Naive thymus-derived CD8-positive, alpha-beta T cell (primary cell): ENCODE measurements around the gene SPIN2B. TPM values are rescaled to one million over a fixed set of nuclear protein-coding genes. Genes with fewer than 3 reads are reported as not detected.
"Not testable (repeated sequence)": the region's sequence is repeated elsewhere in the genome, so short reads cannot be mapped to it uniquely, and the experiment has no call there.

Experiments
- ATAC-seq, 2 donors: fragments of 150-1000 bp; cut with Tn5 transposase in 1 of 2; sonication (Bioruptor Pico), chemical (Tn5 transposase) in 1 of 2; 1 replicate in 1 of 2; 2 replicates in 1 of 2; pipeline ENCODE4 v1.10.0; 2021; ENCODE audit warnings: mild to moderate bottlenecking in 2 of 2, moderate library complexity in 2 of 2
- POLR2A ChIA-PET: fragments of 350-600 bp; sonication (Branson Sonifier 250); formaldehyde crosslinking; loops from one replicate; lab custom pipeline; 2021; ENCODE audit warnings: antibody characterized with exemption; lab: Charles Lee
- DNase-seq, 10 donors: peaks; one replicate each; pipeline versions ENCODE4 v3.0.0 to v3.0.0-alpha.2; 2020 to 2022
- H3K27ac Mint-ChIP-seq, 10 donors: one replicate each; pipeline ENCODE4 v1.8.0; 2020 to 2022; ENCODE audit warnings: mild to moderate bottlenecking in 10 of 10, mixed read lengths in 10 of 10, moderate library complexity in 4 of 10, inconsistent platforms in 1 of 10
- H3K27me3 Mint-ChIP-seq, 5 donors: one replicate each; pipeline ENCODE4 v1.8.0; 2021 to 2022; ENCODE audit warnings: mixed read lengths in 5 of 5
- H3K36me3 Mint-ChIP-seq, 3 donors: one replicate each; pipeline ENCODE4 v1.8.0; 2020 to 2022; ENCODE audit warnings: mixed read lengths in 3 of 3, mild to moderate bottlenecking in 2 of 3, inconsistent platforms in 1 of 3
- H3K4me1 Mint-ChIP-seq, 4 donors: one replicate each; pipeline ENCODE4 v1.8.0; 2021 to 2022; ENCODE audit warnings: mixed read lengths in 4 of 4
- H3K4me3 Mint-ChIP-seq, 10 donors: one replicate each; pipeline ENCODE4 v1.8.0; 2020 to 2022; ENCODE audit warnings: mild to moderate bottlenecking in 10 of 10, mixed read lengths in 10 of 10, moderate library complexity in 6 of 10, inconsistent platforms in 1 of 10
- H3K9me3 Mint-ChIP-seq, 9 donors: one replicate each; pipeline ENCODE4 v1.8.0; 2020 to 2022; ENCODE audit warnings: mixed read lengths in 9 of 9, mild to moderate bottlenecking in 3 of 9, inconsistent platforms in 1 of 9, moderate library complexity in 1 of 9
- polyA plus RNA-seq, 3 donors: library from polyadenylated mRNA; unstranded; fragments of 300-500 nt; fragmentation: Illumina TruSeq; gene quantifications; one replicate each; pipeline ENCODE4 v1.2.3, GENCODE V29; 2021
- total RNA-seq, 8 experiments: library from RNA in 2 of 8; stranded (reverse) in 2 of 8; gene quantifications; one replicate each; pipeline ENCODE4 v1.2.3 and lab custom pipeline; 2021 to 2026

The SPIN2B gene
- total RNA-seq: 10 to 100 TPM; 21.1 to 22.6 TPM
- polyA plus RNA-seq: 10 to 100 TPM; 18.0 to 23.0 (median 20.8) TPM
- 0.98 to 4.2 (median 2.3) reads per million in 6 experiments for total RNA-seq (lab: John Stamatoyannopoulos, UW)

GRCh38 chrX:57121162-57121755 is at the start of gene SPIN2B:
SPIN2B (minus strand) TSS chrX:57121548.
- POLR2A ChIA-PET: no interaction called here
- DNase-seq (peak; percentile 44 to 84 (median 70)), ATAC-seq (peak; percentile 98 to 100)
- H3K27ac Mint-ChIP-seq: peak within 1 kb of the TSS; percentile 86 to 96 (median 92)
- peak within 1 kb of the TSS; percentile 88 to 95 (median 93) for H3K4me3 Mint-ChIP-seq
- H3K36me3 Mint-ChIP-seq: peaks cover 0 to 12% (median 0%) of the 10 kb centered on the region in 3 donors
- peaks cover 5 to 21% (median 18%) of the 10 kb centered on the region in 4 donors for H3K4me1 Mint-ChIP-seq
- H3K27me3 Mint-ChIP-seq: no peaks in the 10 kb centered on the region
- H3K9me3 Mint-ChIP-seq: peaks cover 0 to 2% (median 0%) of the 10 kb centered on the region in 9 donors

DNA sequence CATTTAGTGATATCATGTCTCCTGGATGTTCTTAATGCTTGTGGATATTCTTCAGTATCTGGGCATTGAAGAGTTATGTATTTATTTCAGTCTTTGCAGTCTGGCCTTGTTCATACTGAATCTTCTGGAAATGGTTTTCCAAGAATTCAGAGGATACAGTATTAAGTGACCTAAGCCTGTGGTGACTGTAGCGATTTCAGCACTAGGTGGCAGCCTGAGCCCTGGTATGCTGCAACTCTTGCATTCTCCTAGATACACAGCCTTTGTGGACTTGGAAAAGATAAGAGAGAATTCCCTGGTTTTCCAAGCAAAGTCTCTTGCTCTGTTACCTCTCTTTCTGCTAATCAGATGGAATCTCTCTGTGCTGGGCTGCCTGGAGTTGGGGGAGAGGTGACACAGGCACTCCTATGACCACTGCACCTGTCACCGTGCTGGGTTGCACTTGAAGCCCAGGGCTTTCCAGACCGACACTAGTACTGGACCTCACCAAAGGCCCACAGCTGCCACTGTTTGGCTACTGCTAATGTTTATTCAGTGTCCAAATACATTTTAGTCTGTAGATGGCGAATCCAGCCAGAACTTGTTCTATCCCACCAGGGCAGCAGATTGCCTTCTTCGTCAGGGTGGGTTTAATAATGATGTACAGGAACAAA is 35.2 kb upstream of the SPIN2B start:
- peaks cover 0 to 2% (median 0%) of the 10 kb centered on the region in 4 donors for H3K4me1 Mint-ChIP-seq
- H3K27me3 Mint-ChIP-seq: no peaks in the 10 kb centered on the region
- no peak overlapping the region for H3K4me3 Mint-ChIP-seq
- POLR2A ChIA-PET: no interaction called here
- peaks cover 0 to 42% (median 9%) of the 10 kb centered on the region in 9 donors for H3K9me3 Mint-ChIP-seq
- no peak for DNase-seq
- no peak for ATAC-seq
- no peak overlapping the region for H3K27ac Mint-ChIP-seq
- peaks cover 12 to 27% (median 13%) of the 10 kb centered on the region in 3 donors for H3K36me3 Mint-ChIP-seq

DNA sequence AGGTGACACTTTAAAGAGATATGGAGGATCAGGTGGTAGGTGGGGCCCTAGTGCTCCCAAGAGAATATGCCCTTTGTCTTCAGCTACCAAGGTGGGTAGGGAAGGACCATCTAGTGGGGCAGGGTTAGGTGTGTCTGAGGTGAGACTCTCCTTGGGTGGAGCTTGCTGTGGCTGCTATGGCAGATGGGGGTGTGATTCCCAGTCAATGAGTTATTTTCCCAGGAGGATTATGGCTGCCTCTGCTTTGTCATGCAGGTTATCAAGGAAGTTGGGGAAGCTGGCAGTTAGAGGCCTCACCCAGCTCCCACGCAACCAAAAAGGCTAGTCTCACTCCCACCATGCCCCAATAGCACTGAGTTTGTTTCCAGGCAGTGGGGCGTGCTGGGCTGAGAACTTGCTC is 33.8 kb upstream of the SPIN2B start:
- H3K36me3 Mint-ChIP-seq: peaks cover 8 to 22% (median 13%) of the 10 kb centered on the region in 3 donors
- H3K9me3 Mint-ChIP-seq: peaks cover 0 to 40% (median 12%) of the 10 kb centered on the region in 9 donors
- POLR2A ChIA-PET: no interaction called here

DNA sequence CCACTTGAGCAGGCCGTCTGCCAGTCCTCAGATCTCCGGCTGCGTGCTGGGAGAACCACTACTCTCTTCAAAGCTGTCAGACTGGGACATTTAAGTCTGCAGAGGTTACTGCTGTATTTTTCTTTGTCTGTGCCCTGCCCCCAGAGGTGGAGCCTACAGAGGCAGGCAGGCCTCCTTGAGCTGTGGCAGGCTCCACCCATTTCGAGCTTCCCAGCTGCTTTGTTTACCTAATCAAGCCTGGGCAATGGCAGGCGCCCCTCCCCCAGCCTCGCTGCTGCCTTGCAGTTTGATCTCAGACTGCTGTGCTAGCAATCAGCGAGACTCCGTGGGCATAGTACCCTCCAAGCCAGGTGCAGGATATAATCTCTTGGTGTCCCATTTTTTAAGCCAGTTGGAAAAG is 30.9 kb upstream of the SPIN2B start:
- Mint-ChIP-seq H3K9me3 (peaks cover 0 to 51% (median 21%) of the 10 kb centered on the region in 9 donors), H3K36me3 (peaks cover 13 to 41% (median 17%) of the 10 kb centered on the region in 3 donors)
- H3K27ac Mint-ChIP-seq, DNase-seq, H3K4me1 Mint-ChIP-seq, H3K27me3 Mint-ChIP-seq, H3K4me3 Mint-ChIP-seq, ATAC-seq, POLR2A ChIA-PET: not testable (repeated sequence)

More for the DNA sequence above, 33.8 kb upstream of the SPIN2B start:
- DNase-seq: no peak
- no peak overlapping the region for H3K27ac Mint-ChIP-seq
- no peaks in the 10 kb centered on the region for H3K27me3 Mint-ChIP-seq
- peaks cover 0 to 2% (median 0%) of the 10 kb centered on the region in 4 donors for H3K4me1 Mint-ChIP-seq
- ATAC-seq: no peak
- H3K4me3 Mint-ChIP-seq: no peak overlapping the region

DNA sequence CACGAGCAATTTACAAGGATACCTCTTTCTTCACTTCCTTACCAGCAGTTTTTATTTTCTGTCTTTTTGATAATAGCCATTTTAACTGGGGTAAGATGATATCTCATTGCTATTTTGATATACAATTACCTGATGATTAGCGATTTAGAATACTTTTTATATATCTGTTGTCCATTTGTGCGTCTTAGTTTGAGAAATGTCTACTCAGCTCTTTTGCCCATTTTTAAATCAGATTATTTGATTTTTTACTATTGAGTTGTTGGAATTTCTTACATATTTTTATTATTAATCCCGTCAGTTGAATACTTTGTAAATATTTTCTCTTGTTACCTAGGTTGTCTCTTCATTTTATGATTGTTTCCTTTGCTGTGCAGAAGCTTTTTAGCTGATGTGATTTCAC is 17.3 kb upstream of the SPIN2B start:
- H3K27ac Mint-ChIP-seq: no peak overlapping the region
- no peaks in the 10 kb centered on the region for H3K9me3 Mint-ChIP-seq
- no peaks in the 10 kb centered on the region for H3K27me3 Mint-ChIP-seq
- DNase-seq: no peak
- no peak overlapping the region for H3K4me3 Mint-ChIP-seq
- no peaks in the 10 kb centered on the region for H3K36me3 Mint-ChIP-seq
- POLR2A ChIA-PET: no interaction called here
- H3K4me1 Mint-ChIP-seq: peaks cover 2 to 10% (median 5%) of the 10 kb centered on the region in 4 donors
- ATAC-seq: no peak

- POLR2A ChIA-PET: no interaction called here
- H3K4me3 Mint-ChIP-seq: no peak overlapping the region
- H3K27me3 Mint-ChIP-seq: no peaks in the 10 kb centered on the region
- H3K4me1 Mint-ChIP-seq: peaks cover 2 to 8% (median 5%) of the 10 kb centered on the region in 4 donors
- DNase-seq: no peak
- ATAC-seq: no peak
- H3K9me3 Mint-ChIP-seq: no peaks in the 10 kb centered on the region
- H3K36me3 Mint-ChIP-seq: peaks cover 0 to 3% (median 3%) of the 10 kb centered on the region in 3 donors
- H3K27ac Mint-ChIP-seq: no peak overlapping the region
Observed at GRCh38 chrX:57137501-57137900, 16.2 kb upstream of the SPIN2B start.

GRCh38 chrX:57137073-57137472 is 15.7 kb upstream of the SPIN2B start, which contains the start of gene SPIN2A:
SPIN2A (minus strand) TSS chrX:57137397; CDS start chrX:57136597, 800 bp downstream.
- H3K4me3 Mint-ChIP-seq, H3K4me1 Mint-ChIP-seq, H3K27ac Mint-ChIP-seq, POLR2A ChIA-PET, H3K9me3 Mint-ChIP-seq, DNase-seq, H3K36me3 Mint-ChIP-seq, H3K27me3 Mint-ChIP-seq, ATAC-seq: not testable (repeated sequence)

- not testable (repeated sequence) for H3K9me3 Mint-ChIP-seq, H3K27me3 Mint-ChIP-seq
Observed at GRCh38 chrX:57136589-57136988, 15.2 kb upstream of the SPIN2B start.

DNA sequence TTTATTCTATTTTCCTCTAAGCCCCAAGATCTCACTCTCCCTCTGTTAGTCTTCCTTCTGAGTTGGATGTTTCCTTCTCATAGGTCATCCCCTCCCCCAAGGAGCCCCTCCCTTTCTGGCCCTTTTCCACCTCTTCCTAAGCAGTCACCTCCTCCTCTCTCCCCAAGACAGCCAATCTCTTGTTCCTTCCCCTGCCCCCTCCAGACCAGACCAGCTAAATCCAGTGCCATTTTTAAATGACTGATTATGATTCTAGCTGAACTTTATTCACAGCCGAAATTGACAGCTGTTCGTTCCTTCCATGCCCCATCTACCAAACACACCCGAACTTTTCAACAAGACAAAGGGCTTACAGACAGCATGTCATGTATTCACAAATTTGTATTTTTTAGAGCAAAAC is 13.9 kb upstream of the SPIN2B start:
- Mint-ChIP-seq H3K27ac (peak overlapping the region in 1 of 10 donors; percentile 42), H3K4me1 (no peaks in the 10 kb centered on the region), H3K27me3 (no peaks in the 10 kb centered on the region), H3K36me3 (peaks cover 0 to 5% (median 4%) of the 10 kb centered on the region in 3 donors), H3K9me3 (no peaks in the 10 kb centered on the region), H3K4me3 (no peak overlapping the region)
- DNase-seq: no peak
- POLR2A ChIA-PET: no interaction called here
- no peak for ATAC-seq

More at GRCh38 chrX:57136589-57136988, 15.2 kb upstream of the SPIN2B start:
- H3K4me3 Mint-ChIP-seq, ATAC-seq, H3K36me3 Mint-ChIP-seq, DNase-seq, POLR2A ChIA-PET, H3K27ac Mint-ChIP-seq, H3K4me1 Mint-ChIP-seq: not testable (repeated sequence)

DNA sequence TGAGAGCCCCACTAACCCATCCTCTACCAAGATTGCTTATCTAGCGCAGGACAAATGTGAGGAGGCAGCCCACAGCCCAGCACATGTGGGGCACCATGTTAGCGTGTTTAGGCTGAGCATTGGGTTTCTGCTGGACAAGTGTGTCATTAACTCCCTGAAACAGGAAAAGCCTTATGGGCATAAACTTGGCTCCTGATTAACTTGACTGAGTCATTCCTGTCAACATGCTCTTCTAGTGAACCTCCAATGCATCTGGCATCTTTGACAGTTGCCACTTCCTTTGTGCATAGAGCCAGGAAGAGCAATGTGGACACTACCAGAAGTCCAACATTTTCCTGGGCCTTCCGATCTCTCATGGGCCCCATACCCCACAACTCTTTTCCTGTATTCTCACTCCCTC is 13.4 kb upstream of the SPIN2B start:
- DNase-seq (no peak), ATAC-seq (no peak)
- Mint-ChIP-seq H3K27me3 (no peaks in the 10 kb centered on the region), H3K36me3 (peaks cover 0 to 5% (median 4%) of the 10 kb centered on the region in 3 donors), H3K4me1 (no peaks in the 10 kb centered on the region), H3K9me3 (no peaks in the 10 kb centered on the region), H3K4me3 (no peak overlapping the region), H3K27ac (no peak overlapping the region)
- POLR2A ChIA-PET: no interaction called here

DNA sequence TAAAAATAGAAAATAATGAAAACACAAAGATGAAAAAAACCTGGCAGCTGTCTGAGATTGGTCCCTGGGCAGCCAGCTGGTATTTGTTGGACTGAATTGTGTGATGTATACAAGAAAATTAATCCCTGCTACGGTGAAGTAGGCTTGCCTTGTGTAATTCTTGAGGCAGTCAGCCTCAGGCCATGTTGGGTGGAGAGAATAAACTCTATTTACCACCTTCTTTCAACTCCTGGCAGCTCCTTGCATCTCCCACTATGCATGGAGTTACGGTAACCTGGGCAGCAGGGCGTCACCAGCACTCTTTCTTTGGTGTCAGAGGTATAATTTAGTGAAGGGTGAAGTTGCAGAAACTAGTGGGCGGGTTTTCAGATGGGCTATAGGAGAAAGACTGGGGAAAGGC is 12.4 kb upstream of the SPIN2B start:
- H3K36me3 Mint-ChIP-seq: peaks cover 0 to 5% (median 4%) of the 10 kb centered on the region in 3 donors
- ATAC-seq (no peak), DNase-seq (no peak)
- no peaks in the 10 kb centered on the region for H3K4me1 Mint-ChIP-seq
- POLR2A ChIA-PET: no interaction called here
- no peaks in the 10 kb centered on the region for H3K9me3 Mint-ChIP-seq
- H3K27me3 Mint-ChIP-seq: no peaks in the 10 kb centered on the region
- no peak overlapping the region for H3K27ac Mint-ChIP-seq
- H3K4me3 Mint-ChIP-seq: no peak overlapping the region

DNA sequence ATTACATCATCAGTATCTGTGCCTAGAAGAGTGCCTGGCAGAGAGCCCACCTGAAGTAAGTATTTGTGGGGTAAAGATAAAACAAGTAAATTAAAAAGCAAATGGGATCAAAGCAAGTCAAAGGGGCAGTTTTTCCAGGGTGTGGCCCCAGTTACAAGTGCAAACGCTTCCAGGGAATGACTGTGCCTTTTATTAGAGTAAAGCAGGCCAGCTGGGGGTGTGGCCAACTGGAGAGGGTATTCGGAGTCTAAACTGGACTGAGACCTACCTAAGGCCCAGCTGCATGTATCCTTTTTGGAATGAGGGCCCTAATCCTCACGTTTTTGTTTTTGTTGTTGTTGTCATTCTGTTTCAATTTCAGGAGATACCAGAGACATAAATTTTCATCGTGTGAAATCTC is 11.9 kb upstream of the SPIN2B start:
- H3K4me3 Mint-ChIP-seq, DNase-seq, H3K36me3 Mint-ChIP-seq, H3K9me3 Mint-ChIP-seq, ATAC-seq, H3K27ac Mint-ChIP-seq, POLR2A ChIA-PET, H3K27me3 Mint-ChIP-seq, H3K4me1 Mint-ChIP-seq: not testable (repeated sequence)

DNA sequence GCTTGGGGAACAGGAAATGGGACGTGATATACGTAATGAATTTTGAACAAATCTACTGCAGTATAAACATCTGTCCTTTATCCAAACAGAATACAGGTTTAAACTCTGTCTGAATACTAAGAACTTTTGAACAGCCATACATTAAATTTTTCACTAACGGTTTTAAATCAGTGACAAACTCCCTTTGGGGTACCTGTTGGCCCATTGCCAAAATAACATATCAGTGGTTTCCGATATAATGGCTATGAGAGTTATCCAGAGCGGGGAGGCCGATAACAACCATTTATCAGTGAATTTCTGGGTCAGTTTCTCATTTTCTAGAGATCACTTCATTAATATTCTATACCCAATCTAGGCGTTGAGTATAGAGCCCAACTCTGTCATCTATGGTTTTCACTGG is 10.7 kb upstream of the SPIN2B start:
- Mint-ChIP-seq H3K36me3 (peaks cover 0 to 7% (median 4%) of the 10 kb centered on the region in 3 donors), H3K9me3 (no peaks in the 10 kb centered on the region), H3K27ac (no peak overlapping the region), H3K4me1 (no peaks in the 10 kb centered on the region), H3K4me3 (no peak overlapping the region), H3K27me3 (no peaks in the 10 kb centered on the region)
- POLR2A ChIA-PET: no interaction called here
- DNase-seq (no peak), ATAC-seq (no peak)
